ENCODE data around the gene PLA2G6. TPM values are rescaled to one million over a fixed set of nuclear protein-coding genes. Genes with fewer than 3 reads are reported as not detected.

The PLA2G6 gene
- total and polyA plus RNA-seq, 2 of the 13 experiments (the other 11 are each of a cell fraction or from before 2014, with no cell fraction given): 4.8 to 11.5 TPM

DNA sequence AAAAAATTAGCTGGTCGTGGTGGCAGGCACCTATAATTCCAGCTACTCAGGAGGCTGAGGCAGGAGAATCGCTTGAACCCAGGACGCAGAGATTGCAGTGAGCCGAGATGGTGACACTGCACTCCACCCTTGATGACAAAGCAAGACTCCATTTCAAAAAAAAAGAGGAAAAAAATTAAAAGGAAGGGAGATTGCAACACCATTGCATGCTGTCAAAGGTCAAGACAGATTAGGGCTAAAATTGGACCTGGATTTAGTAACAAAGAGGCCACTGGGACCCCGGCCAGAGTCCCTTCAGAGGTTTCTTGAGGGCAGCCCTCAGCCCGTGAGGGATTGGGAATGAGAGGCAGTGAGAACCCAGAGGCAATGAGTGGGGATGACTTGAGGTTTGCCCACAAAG is 11.9 kb upstream of the PLA2G6 start (continued):
- TF ChIP-seq, protein P1, sequence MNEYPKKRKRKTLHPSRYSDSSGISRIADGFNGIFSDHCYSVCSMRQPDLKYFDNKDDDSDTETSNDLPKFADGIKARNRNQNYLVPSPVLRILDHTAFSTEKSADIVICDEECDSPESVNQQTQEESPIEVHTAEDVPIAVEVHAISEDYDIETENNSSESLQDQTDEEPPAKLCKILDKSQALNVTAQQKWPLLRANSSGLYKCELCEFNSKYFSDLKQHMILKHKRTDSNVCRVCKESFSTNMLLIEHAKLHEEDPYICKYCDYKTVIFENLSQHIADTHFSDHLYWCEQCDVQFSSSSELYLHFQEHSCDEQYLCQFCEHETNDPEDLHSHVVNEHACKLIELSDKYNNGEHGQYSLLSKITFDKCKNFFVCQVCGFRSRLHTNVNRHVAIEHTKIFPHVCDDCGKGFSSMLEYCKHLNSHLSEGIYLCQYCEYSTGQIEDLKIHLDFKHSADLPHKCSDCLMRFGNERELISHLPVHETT (CRISPR knock-in tag; conservative IDR thresholded peaks at IDR 0.05): no peak
- TF ChIP-seq ZNF121 (CRISPR knock-in tag; IDR thresholded peaks at IDR 0.05) (no peak), HMG20A (CRISPR knock-in tag; IDR thresholded peaks at IDR 0.05; ENCODE audit: borderline replicate concordance) (peak; percentile 25; the same call in 1 of the 2 replicates), NR2C2 (CRISPR knock-in tag; IDR thresholded peaks at IDR 0.05; ENCODE audit: borderline replicate concordance) (peak; percentile 77), STAG1 (CRISPR knock-in tag; IDR thresholded peaks at IDR 0.05) (no peak), HOXA5 (CRISPR knock-in tag; IDR thresholded peaks at IDR 0.05) (no peak), MBNL3 (CRISPR knock-in tag; conservative IDR thresholded peaks at IDR 0.05) (no peak), ZNF766 (CRISPR knock-in tag; IDR thresholded peaks at IDR 0.05; ENCODE audit: borderline replicate concordance) (peak; percentile 84; the same call in 1 of the 2 replicates), HMGA1 (CRISPR knock-in tag; conservative IDR thresholded peaks at IDR 0.05) (no peak), CREM (IDR thresholded peaks at IDR 0.05) (peak; percentile 36; the same call in 1 of the 2 replicates), CREM (CRISPR knock-in tag; IDR thresholded peaks at IDR 0.05) (no peak), NR2F6 (IDR thresholded peaks at IDR 0.05) (peak; percentile 94), NR2F6 (CRISPR knock-in tag; IDR thresholded peaks at IDR 0.05) (peak; percentile 91), FOXA3 (CRISPR knock-in tag; IDR thresholded peaks at IDR 0.05) (peak; percentile 28; the same call in 1 of the 2 replicates), FOXA1 (IDR thresholded peaks at IDR 0.05) (no peak), FOXA1 (CRISPR knock-in tag; IDR thresholded peaks at IDR 0.05) (no peak)
- TF ChIP-seq, protein P2, sequence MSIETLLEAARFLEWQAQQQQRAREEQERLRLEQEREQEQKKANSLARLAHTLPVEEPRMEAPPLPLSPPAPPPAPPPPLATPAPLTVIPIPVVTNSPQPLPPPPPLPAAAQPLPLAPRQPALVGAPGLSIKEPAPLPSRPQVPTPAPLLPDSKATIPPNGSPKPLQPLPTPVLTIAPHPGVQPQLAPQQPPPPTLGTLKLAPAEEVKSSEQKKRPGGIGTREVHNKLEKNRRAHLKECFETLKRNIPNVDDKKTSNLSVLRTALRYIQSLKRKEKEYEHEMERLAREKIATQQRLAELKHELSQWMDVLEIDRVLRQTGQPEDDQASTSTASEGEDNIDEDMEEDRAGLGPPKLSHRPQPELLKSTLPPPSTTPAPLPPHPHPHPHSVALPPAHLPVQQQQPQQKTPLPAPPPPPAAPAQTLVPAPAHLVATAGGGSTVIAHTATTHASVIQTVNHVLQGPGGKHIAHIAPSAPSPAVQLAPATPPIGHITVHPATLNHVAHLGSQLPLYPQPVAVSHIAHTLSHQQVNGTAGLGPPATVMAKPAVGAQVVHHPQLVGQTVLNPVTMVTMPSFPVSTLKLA (IDR thresholded peaks at IDR 0.05): no peak
- TF ChIP-seq, protein P3, sequence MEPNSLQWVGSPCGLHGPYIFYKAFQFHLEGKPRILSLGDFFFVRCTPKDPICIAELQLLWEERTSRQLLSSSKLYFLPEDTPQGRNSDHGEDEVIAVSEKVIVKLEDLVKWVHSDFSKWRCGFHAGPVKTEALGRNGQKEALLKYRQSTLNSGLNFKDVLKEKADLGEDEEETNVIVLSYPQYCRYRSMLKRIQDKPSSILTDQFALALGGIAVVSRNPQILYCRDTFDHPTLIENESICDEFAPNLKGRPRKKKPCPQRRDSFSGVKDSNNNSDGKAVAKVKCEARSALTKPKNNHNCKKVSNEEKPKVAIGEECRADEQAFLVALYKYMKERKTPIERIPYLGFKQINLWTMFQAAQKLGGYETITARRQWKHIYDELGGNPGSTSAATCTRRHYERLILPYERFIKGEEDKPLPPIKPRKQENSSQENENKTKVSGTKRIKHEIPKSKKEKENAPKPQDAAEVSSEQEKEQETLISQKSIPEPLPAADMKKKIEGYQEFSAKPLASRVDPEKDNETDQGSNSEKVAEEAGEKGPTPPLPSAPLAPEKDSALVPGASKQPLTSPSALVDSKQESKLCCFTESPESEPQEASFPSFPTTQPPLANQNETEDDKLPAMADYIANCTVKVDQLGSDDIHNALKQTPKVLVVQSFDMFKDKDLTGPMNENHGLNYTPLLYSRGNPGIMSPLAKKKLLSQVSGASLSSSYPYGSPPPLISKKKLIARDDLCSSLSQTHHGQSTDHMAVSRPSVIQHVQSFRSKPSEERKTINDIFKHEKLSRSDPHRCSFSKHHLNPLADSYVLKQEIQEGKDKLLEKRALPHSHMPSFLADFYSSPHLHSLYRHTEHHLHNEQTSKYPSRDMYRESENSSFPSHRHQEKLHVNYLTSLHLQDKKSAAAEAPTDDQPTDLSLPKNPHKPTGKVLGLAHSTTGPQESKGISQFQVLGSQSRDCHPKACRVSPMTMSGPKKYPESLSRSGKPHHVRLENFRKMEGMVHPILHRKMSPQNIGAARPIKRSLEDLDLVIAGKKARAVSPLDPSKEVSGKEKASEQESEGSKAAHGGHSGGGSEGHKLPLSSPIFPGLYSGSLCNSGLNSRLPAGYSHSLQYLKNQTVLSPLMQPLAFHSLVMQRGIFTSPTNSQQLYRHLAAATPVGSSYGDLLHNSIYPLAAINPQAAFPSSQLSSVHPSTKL (CRISPR knock-in tag; IDR thresholded peaks at IDR 0.05): peak; percentile 47; the same call in 1 of the 2 replicates
- TF ChIP-seq, protein P4, sequence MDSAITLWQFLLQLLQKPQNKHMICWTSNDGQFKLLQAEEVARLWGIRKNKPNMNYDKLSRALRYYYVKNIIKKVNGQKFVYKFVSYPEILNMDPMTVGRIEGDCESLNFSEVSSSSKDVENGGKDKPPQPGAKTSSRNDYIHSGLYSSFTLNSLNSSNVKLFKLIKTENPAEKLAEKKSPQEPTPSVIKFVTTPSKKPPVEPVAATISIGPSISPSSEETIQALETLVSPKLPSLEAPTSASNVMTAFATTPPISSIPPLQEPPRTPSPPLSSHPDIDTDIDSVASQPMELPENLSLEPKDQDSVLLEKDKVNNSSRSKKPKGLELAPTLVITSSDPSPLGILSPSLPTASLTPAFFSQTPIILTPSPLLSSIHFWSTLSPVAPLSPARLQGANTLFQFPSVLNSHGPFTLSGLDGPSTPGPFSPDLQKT (CRISPR knock-in tag; IDR thresholded peaks at IDR 0.05; ENCODE audit: borderline replicate concordance): no peak
- TF ChIP-seq, protein P5, sequence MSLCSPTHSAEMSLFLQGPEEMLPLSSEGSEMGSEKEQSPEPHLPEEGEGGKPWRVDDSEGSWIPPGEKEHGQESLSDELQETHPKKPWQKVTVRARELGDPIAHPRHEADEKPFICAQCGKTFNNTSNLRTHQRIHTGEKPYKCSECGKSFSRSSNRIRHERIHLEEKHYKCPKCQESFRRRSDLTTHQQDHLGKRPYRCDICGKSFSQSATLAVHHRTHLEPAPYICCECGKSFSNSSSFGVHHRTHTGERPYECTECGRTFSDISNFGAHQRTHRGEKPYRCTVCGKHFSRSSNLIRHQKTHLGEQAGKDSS (CRISPR knock-in tag; IDR thresholded peaks at IDR 0.05; ENCODE audit: borderline replicate concordance, low read depth): no peak
- TF ChIP-seq, protein P6, sequence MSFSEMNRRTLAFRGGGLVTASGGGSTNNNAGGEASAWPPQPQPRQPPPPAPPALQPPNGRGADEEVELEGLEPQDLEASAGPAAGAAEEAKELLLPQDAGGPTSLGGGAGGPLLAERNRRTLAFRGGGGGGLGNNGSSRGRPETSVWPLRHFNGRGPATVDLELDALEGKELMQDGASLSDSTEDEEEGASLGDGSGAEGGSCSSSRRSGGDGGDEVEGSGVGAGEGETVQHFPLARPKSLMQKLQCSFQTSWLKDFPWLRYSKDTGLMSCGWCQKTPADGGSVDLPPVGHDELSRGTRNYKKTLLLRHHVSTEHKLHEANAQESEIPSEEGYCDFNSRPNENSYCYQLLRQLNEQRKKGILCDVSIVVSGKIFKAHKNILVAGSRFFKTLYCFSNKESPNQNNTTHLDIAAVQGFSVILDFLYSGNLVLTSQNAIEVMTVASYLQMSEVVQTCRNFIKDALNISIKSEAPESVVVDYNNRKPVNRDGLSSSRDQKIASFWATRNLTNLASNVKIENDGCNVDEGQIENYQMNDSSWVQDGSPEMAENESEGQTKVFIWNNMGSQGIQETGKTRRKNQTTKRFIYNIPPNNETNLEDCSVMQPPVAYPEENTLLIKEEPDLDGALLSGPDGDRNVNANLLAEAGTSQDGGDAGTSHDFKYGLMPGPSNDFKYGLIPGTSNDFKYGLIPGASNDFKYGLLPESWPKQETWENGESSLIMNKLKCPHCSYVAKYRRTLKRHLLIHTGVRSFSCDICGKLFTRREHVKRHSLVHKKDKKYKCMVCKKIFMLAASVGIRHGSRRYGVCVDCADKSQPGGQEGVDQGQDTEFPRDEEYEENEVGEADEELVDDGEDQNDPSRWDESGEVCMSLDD (CRISPR knock-in tag; IDR thresholded peaks at IDR 0.05; ENCODE audit: borderline replicate concordance): peak; percentile 49; the same call in 1 of the 2 replicates
